ENCODE results near the gene POFUT1.
"Not testable (repeated sequence)": the region's sequence is repeated elsewhere in the genome, so short reads cannot be mapped to it uniquely, and the experiment has no call there.

Gene POFUT1

DNA sequence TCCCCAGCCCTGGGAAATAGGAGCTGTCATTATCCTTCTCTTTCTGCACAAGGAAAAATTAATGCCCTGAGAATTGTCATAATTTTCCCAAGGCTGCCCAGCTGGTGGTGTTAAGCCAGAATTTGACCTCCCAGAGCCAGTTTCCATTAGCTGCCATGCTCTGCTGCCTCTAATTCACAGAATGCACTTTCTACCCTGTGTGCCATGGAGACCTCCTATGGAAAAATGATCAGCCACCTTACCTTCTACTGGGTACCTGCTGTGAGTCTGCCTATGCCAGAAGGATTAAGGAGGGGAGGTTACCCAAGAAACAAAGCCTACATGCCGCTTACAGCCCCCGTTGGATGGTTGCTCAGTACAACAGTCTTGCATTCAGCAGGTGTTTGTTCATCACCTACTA lies 29.1 kb downstream of the POFUT1 start:
- no peak for DNase-seq

DNA sequence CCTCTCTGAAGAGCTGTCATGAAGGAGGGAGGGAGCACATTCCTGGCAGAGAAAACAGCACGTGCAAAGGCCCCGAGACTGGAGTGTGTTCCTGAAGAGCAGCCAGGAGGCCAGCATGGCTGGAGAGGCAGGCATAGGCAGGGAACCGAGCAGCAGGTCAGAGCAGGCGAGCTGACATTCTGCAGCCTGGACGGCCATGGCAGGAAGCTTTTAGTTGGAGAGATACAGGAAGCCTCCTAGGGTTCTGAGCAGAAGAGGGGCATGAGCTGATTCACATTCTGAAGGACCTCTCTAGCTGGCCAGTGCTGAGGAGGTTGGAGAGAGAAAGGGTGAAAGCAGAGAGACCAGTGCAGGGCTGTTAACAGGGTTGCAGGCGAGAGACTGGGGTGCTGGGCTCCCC lies 29.7 kb downstream of the POFUT1 start:
- no peak for DNase-seq

DNA sequence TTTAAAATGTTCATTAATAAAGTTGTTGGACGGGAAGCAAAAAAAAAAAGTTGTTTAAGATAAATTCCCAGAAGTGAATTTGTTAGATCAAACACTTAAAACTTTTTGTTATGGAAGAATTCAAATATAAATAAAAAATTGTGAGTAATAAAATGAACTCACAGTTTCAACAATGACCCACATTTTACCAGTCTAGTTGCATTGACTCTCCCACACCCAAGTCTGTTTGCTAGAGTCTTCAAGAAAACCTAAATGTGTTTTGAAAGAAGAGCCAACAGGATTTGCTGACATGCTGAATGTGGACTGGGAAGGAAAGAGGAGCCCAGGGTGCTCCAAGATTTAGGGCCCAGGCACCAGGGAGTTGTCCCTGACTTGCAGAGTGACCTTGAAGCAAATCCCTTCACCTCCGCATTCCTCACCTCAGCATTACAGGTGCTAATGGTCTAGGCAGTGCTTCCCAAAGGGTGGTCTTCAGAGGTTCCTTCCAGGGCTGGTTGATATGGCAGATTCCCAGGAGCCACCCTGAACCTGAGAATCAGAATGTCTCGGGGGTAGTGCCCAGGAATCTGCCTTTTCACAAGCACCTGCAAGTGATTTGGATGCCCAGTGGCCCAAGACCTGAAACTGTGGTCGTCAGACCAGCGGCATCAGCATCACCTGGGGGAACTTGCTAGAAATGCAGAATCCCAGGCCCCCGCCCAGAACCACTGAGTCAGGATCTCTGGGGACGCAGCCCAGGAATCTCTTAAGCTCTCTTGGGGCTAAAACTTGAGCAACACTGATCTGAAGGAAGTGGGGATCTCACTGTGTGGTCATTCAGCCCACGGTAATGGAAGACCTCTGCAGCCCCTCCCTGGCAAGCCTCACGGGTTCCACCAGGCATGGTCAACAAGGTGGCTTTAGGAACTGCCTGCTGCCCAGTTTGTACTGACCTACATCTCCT lies 31.1 kb downstream of the POFUT1 start:
- no peak for DNase-seq

DNA sequence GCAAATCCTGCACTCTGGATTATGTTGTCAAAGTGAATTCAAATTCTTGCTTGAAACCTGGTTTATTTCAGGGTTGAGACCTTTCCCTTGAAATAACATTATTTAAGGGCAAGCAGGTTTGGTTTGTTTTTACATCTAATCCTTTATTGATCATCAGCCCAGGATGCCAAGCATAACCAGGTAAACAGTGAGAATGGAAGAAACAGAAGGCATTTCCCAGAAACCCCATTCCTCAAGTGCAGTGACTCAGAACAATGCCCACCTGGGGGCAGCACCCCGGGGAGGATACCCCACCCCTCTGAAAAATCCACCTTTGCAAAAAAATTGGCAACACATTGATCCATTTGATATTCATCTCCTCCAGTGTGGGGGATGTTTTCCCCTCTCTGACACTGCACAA lies 32.5 kb downstream of the POFUT1 start:
- no peak for DNase-seq

DNA sequence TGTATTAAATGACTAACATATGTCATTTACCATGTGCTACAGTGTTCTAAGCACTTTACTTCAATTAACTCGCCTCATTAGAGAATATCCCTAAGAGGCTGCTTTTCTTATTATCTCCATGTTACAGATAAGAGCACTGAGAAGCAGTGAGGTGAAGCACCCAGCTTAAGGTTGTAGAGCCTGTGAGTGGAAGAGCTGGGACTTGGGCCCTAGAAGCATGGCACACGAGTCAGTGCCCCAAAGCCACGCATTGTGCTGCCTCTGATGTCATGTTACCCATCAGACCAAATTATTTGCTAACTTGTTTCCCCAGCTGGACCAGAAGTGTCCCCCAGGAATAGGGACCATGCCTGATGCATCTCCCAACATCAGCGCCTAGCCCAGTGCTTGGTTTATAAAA lies 34.1 kb downstream of the POFUT1 start:
- DNase-seq, result no peak

DNA sequence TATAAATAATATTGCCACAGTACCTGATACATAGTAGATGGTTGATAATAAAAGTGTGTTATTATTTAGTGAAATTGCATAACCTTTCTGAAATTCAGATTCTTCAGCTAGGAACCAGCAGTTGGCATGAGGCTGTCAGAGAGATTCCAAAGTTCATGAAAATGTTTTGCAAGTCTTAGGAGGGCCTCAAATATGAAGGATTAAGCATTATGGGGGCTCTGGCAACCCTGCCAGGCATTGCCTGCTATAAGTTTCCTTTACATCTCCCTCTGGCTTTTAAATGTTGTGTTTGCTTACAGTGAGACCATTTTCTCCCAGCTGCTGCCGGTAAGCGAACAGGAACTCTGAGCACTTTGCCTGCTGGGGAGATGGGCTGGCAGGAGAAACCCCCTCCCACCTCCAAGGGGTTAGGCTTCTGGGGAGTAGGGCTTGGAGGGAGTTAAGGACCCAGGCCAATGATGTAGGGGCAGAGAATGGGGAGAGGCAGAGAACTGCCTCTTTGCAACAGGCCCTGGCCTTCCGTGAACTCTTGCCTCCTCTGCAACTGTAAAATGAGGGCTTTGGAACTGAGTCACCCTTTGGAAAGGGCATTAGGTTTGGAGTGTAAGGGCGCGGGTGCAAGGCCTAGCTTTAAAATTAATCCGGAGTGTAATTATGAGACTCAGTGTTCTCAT lies 36.6 kb downstream of the POFUT1 start:
- no peak for DNase-seq

DNA sequence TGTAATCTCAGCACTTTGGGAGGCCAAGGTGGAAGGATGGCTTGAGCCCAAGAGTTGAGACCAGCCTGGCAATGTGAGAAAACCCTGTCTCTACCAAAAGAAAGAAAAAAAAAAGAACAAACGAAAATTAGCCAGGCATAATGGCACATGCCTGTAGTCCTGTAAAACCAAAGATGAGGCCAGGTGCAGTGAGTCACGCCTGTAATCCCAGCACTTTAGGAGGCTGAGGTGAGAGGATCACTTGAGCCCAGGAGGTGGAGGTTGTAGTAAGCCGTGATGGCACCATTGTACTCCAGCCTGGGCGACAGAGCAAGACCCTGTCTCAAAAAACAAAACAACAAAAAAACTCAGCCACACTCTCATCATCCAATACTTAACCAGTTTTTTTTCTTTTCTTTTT lies 37.3 kb downstream of the POFUT1 start:
- DNase-seq, result no peak

DNA sequence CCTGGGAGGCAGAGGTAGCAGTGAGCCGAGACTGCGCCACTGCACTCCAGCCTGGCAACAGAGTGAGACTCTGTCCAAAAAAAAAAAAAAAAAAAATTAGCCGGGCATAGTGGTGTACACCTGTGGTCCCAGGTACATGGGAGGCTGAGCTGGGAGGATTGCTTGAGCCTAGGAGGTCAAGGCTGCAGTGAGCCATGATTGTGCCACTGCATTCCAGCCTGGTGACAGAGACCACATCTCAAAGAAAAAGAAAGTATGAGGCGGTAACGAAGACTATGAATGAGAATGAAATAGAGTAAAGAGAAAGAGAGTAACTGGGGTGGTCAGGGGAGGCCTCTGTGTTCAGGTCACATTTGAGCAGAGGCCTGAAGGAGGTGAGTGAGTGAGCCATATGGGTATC lies 38.5 kb downstream of the POFUT1 start:
- not testable (repeated sequence) for DNase-seq

DNA sequence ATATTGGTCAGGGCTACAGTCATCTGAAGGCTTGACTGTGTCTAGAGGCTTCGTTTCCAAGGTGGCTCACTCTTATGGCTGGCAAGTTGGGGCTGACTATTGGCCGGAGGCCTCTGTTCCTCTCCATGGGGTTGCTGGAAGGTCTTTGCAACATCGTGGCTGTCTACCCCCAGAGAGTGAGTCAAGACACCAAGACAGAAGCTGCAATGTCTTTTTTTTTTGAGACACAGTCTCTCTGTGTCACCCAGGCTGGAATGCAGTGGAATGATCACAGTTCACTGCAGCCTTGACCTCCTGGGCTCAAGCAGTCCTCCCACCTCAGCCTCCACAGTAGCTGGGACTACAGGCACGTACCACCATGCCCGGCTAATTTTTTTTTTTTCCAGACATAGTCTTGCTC lies 40.4 kb downstream of the POFUT1 start:
- DNase-seq, result no peak

DNA sequence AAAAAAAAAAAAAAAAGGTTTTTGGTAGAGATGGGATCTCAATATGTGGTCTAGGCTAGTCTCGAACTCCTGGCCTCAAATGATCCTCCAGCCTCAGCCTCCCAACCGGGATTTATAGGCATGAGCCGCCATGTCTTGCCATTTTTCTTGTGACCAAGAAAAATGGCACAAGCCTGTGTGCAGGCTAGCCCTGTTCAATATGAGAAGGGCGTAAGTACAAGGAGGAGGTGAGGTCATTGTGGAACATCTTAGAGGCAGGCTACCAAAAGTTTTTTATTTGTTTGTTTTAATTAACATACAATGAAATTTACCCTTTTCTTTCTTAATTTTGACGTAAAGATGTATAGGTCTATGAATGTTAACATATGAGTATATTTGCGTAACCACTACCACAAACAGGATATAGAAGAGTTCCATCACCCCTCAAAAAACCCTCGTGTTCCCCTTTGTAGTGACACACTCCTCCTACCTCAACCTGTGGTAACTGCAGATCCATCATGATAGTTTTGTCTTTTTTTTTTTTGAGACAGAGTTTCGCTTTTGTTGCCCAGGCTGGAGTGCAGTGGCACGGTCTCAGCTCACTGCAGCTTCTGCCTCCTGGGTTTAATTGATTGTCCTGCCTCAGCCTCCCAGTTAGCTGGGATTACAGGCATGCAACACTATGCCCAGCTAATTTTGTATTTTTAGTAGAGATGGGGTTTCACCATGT lies 41.5 kb downstream of the POFUT1 start:
- DNase-seq, result no peak

DNA sequence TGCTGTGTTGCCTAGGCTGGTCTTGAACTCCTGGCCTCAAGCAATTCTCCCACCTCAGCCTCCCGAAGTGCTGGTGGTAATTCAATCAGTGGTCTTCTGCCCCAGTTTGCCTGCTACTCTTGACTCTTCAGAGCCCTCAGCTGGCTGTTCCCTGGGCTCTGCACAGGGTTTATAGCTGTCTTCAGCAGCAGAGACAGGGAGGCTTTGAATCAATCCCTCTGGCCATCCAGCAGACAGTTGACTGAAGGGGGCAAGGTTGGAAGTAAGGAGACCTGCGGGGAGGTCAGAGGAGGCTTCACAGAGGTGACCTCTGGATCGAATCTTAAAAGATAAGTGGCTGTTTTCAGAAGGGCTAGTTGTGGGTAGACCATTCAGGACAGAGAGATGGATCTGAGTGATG lies 43.8 kb downstream of the POFUT1 start:
- no peak for DNase-seq

DNA sequence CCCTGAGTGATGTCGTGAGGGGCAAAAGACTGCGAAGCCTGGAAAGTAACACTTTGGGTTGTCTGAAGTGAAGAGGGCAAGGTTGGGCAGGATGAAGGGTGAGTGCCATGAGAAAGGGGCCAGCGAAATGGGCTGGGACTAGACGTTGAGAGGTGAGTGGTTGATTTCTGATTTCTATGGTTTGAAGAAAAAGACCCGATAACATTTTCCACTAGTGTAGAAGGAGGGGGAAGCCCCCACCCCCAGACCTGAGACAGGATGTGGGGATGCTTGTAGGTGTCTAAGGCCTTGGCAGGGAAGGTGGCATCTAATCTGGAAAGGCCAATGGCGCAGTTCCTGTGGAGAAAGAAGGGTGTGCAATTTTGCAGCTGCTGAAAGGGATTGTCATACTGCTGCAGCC lies 44.5 kb downstream of the POFUT1 start:
- peak; percentile 74 for DNase-seq

DNA sequence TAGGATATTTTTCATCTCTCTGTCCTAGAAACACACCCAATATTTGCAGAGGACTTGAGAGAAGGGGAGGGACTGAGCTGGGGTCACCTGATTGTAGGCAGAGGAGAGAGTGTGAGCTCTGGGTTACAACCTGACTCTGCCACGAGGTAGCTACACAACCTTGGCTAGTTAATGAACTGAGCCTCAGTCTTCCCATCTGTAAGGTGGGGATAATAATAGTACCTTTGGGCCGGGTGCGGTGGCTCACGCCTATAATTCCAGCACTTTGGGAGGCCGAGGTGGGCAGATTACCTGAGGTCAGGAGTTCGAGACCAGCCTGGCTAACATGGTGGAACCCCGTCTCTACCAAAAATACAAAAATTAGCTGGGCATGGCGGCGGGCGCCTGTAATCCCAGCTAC lies 53.3 kb downstream of the POFUT1 start:
- not testable (repeated sequence) for DNase-seq

DNA sequence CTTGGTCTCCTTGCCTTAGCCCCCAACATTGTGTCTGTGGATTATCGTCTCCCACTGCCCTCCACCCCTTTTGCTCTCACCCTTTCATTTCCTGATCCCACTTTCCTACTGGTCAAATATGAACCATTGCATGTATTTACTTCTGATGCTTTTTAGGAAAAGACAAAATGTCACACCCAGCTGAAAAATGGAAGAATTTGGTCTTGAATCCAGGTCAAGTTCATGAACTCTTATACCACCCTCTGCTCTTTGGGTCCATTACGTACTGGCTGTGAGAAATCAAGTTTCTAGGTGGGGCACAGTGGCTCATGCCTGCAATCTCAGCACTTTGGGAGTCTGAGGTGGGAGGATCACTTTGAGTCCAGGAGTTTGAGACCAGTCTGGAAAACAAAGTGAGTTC lies 54.0 kb downstream of the POFUT1 start:
- no peak for DNase-seq

DNA sequence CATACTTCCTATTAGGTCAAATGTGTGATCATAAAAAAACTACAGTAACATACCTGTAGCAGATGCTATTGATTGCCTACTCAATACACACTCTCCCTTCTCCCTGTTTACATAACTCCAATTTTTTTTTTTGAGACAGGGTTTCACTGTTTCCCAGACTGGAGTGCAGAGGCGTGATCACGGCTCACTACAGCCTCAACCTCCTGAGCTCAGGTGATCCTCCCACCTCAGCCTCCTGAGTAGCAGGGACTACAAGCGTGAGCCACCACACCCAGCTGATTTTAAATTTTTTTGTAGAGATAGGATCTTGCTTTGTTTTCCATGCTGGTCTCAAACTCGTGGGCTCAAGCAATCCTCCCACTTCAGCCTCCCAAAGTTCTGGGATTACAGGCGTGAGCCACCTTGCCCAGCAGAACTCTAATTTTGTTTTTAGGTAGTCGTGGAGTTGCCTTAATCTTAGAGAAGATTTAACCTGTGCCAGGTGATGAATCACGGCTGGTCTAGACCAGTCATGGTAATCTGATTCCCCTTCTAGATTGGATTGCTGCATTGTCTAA lies 55.8 kb downstream of the POFUT1 start:
- DNase-seq, result no peak

DNA sequence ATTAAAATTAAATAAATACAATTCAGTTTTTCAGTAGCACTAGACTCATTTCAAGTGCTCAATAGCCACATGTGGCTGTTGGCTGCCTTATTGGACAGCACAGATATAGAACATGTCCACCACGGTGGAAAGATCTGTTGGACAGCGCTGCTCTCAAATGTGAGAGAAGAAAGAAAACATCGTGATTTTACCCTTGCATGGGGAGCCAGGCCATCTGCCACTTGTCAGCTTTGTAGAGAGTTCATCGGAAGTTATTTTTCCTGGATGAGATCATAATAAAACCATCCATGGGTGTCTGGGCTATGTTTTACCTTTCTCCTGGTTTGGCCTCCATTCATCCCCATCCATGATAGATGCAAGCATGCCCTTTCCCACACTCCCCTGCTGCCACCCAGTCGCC lies 63.9 kb downstream of the POFUT1 start:
- DNase-seq, result no peak

DNA sequence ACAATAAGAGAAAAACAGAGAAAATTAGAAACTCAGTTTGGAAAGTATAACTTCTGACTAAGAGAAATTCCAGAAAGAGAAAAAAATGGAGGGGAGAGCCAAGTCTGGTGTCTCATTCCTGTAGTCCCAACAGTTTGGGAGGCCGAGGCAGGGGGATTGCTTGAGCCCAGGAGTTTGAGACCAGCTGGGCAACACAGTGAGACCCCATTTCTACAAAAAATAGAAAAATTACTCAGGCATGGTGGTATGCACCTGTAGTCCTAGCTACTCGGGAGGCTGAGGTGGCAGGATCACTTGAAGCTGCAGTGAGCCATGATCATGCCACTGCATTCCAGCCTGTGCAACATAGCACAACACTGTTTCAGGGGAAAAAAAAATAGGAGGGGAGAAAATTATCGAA lies 66.7 kb downstream of the POFUT1 start:
- DNase-seq, result no peak

DNA sequence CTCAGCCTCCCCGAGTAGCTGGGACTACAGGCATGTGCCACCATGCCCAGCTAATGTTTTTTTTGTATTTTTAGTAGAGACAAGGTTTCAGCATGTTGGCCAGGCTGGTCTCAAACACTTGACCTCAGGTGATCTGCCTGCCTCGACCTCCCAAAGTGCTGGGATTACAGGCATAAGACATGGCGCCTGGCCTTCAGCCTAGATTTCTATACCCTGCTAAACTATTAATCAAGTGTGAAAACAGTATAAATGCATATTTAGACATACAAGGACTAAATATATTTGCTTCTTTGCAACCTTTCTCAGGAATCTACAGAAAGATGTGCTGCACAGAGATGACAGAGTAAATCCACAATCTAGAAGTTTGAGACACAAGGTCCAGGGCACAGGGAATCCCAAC lies 67.5 kb downstream of the POFUT1 start:
- not testable (repeated sequence) for DNase-seq

DNA sequence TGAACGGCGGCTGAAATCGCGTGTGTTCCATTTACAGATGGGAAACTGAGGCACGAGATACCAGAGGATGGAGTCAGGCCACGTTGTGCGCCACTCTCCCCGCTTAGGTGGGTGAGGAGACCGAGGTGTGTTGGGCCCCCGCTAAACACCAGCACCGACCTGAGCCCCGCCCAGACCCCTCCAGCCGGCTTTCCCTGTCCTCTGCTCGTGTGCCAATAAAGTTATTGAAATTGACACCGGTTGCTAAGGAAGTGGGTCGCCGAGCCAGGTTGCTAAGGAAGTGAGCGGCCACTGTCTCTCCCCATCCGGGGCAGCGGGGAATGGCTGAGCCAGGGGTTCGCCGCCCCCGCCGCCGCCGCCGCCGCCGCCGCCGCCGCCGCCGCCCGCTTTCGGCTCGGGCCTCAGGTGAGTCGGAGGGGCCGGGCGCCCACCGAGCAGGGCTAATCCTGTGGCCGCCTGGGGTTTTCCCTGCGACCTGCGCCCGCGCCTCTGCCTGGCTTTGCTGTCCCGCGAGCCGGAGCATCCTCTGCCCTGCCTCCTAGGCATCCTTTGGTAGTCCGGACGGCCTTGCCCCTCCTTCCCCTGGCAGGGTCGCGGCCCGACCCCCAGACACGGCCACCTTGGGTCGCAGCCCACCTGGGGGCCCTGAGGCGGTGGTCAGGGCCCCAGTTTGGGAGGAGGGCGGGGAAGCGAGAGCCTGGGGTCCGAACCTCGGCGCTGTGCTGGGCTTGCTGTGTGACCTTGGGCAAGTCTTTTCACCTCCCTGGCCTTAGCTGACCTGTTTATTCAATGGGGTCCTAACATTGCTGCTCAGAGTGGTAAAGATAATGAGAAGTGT lies 69.9 kb downstream of the POFUT1 start, which contains the start of gene KIF3B:
Gene KIF3B (plus strand): TSS at position 291 of the 838 bp plus-strand sequence. CDS start 32,127 bp downstream, outside the sequence.
- peak; percentile 82 for DNase-seq

DNA sequence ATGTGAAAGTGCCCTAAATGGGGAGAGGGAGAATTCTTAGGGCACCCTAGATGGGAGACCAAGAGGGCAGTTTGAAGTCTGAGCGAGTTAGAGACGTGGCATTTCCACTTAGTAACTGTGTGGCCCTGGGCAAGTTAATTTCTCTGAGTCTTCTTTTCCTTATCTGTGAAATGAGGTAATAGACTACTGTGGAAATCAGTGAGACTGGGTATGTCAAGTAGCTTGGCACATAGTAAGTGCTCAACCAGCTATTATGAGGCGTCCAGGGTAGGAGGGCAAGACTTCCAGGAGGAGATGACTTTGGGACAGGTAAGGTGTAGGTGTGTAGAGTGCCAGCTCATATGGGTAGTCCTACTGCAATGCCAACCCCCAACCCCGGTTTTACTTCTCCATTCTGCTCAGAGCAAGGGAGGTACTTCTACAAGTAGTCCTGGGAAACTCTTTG lies 70.5 kb downstream of the POFUT1 start:
- DNase-seq, result no peak

DNA sequence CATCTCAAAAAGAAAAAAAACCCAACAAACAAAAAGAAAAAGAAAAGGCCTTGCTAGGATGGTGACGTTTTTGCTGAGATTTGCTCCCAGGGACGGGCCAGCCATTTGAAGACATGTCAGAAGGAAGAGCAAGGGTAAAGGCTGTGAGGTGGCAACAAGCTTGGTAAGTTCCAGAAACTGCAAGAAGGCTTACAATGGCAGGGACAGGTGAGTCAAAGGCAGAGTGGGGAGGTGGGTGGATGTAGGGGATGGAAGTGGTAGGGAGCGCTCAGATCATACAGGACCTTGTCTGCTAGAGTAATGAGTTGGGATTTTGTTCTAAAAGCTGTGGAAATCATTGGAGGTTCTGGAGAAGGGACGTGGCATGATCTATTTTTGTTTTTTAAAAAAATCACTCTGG lies 74.0 kb downstream of the POFUT1 start:
- DNase-seq, result no peak

DNA sequence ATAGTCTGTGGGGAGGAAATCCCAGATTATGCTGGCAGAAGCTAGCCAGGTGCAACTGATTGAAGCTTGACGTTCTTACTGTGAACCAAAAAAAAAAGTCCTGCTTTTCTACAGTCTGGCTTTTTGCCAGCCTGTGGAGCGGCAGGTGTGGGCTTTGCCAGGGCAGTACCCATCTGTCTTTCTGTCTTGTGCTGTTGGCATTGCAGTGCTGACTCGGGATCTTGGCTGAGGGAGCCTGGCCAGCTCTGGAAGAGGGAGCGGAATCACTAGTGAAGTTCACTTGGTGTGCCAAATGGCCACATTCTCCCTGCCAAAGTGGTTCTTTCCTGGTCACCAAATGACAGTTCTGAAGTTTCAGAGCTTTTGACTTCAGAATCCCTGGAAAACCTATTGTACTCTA lies 74.8 kb downstream of the POFUT1 start:
- no peak for DNase-seq

Measured in activated CD8-positive, alpha-beta memory T cell treated with anti-CD3 and anti-CD28 coated beads, Interleukin-2, amount 50 U/mL, for 4 hours (primary cell).